HTERT RPE-1 (cell line): ENCODE results near the gene ANKZF1.
"Not testable (repeated sequence)": the region's sequence is repeated elsewhere in the genome, so short reads cannot be mapped to it uniquely, and the experiment has no call there.

Experiments
- in situ Hi-C: fragments of 300-500 bp; cut with MboI; formaldehyde crosslinking; loops from 4 replicates; pipeline ENCODE4 v1.14.3; 2020; ENCODE audit warnings: low sequenced_read_pairs

The ANKZF1 gene, protein sequence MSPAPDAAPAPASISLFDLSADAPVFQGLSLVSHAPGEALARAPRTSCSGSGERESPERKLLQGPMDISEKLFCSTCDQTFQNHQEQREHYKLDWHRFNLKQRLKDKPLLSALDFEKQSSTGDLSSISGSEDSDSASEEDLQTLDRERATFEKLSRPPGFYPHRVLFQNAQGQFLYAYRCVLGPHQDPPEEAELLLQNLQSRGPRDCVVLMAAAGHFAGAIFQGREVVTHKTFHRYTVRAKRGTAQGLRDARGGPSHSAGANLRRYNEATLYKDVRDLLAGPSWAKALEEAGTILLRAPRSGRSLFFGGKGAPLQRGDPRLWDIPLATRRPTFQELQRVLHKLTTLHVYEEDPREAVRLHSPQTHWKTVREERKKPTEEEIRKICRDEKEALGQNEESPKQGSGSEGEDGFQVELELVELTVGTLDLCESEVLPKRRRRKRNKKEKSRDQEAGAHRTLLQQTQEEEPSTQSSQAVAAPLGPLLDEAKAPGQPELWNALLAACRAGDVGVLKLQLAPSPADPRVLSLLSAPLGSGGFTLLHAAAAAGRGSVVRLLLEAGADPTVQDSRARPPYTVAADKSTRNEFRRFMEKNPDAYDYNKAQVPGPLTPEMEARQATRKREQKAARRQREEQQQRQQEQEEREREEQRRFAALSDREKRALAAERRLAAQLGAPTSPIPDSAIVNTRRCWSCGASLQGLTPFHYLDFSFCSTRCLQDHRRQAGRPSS

DNA sequence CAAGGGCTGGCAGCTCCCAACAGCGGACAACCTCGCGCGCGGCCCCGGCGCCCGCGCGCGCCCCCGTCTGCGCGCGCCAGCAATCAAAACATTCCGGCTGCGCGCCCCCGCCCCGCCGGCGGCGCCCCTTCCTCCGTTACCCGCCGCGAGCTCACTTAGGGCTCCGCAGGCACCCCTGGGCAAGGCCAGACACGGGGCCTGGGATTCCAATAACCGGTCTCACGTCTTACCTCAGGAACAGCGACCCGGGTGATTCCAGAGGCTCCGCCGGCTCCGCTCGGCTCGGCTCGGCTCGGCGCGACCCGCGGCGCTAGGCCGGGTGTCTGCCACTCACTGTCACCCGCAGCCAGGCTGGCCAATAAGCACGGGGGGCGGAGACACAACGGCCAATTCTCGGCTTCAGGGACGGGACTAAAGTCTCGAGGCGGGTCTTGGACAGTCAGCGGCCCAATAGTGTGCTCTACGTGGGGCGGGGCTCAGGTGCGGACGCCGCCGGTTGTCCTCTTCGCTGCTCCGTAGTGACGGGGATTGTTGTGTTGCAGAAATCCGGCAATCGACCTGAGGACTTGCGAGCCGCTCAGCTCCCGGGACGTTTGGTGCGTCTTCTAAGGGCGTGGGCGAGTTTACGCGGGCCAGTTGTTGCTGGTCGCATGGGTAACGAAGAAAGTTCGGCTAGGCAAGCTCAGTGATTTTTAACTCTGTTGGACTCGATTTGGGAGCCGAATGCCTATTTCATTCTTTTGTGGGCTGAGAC lies at the start of gene ANKZF1, which contains the start of gene ATG9A:
TSS of gene ANKZF1 (plus strand) at position 502 of the 754 bp plus-strand sequence. CDS start 452 bp downstream, outside the sequence.
TSS of gene ATG9A (minus strand) at position 332 of the 754 bp plus-strand sequence. CDS start 1,612 bp downstream, outside the sequence.
- in situ Hi-C loops = no loop called here

DNA sequence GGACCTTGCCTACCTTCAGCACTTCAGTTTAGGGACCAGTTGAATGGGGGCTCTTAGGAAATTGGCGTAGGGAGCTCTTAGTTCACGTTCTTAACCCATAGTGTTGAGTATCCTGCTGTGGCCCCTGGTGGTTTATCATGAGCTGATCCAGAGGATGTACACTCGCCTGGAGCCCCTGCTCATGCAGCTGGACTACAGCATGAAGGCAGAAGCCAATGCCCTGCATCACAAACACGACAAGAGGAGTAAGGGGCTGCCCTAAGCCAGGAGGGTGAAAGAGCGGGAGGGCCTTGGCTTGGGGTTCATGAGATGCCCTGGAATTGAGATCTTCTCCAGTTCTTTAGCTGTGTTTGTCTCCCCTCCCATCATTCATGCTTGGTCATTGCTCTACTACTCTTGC lies 48.6 kb upstream of the ANKZF1 start:
- in situ Hi-C loops = no loop called here

GRCh38 chr2:219181531-219181930 lies 48.1 kb upstream of the ANKZF1 start:
- in situ Hi-C loops = no loop called here

- in situ Hi-C loops = no loop called here
These were observed 47.1 kb upstream of the ANKZF1 start for GRCh38 chr2:219182331-219183150.

DNA sequence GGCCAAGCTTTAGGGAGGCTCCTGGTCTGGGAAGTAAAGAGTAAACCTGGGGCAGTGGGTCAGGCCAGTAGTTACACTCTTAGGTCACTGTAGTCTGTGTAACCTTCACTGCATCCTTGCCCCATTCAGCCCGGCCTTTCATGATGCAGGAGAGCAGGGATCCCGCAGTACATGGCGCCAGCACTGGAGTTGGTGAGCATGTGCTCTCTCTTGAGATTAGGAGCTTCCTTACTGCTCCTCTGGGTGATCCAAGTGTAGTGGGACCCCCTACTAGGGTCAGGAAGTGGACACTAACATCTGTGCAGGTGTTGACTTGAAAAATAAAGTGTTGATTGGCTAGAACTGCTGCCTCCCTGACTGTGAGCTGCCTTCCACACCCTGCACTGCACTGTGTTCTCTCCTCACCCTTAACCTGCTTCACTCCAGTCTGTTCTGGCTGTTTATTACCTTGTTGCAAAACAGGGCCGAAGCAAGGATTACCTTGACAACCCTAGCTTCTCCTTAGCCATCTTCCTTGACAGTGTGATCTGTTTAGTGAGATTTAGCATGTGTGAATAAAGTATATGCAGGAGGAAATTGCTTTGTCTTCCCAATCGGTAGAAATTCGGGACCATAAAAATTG lies 46.3 kb upstream of the ANKZF1 start:
- in situ Hi-C loops = no loop called here

DNA sequence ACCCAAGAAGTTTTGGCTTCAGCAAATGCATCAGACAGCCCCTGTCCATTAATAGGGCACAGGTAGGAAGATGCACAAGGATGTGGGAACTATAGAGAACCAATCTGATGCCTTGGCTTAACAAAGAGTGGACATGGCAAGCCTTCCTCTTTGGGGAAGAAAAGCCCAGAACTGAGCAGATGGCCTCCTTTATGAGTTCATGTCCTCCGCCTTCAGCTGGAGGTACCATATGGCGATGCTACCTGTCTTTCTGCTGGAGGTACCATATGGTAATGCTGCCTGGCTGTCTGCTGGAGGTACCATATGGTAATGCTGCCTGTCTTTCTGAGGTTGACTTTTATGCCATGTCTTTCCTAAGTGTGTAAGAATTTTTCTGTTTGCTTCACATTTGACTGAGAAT lies 45.5 kb upstream of the ANKZF1 start:
- in situ Hi-C loops = no loop called here

DNA sequence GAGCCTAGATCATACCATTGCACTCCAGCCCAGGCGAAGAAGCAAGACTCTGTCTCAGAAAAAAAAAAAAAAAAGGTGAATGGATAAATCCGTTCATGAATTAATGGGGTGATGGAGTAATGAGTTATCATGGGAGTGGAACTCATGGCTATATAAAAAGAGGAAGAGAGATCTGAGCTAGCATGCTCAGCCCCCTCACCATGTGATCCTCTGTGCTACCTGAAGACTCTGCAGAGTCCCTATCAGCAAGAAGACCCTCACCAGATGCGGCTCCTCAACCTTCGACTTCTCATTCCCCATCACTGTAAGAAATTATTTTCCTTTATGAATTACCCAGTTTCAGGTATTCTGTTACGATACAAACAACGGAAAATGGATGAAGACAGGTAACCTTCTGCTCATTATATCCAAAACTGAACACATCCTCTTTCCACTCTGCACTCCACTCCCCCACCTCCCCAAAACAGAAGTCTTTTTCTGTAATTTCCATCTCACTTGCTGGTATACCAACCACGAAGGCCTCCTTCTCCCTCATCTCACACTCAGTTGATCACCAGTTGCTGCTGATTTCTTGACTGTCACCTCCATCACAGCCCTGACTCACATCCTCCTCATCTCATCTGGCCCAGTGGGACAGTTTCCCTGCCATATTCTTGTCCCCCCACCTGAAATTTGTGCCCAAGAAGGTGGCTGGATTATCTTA lies 42.7 kb upstream of the ANKZF1 start:
- in situ Hi-C loops = no loop called here

DNA sequence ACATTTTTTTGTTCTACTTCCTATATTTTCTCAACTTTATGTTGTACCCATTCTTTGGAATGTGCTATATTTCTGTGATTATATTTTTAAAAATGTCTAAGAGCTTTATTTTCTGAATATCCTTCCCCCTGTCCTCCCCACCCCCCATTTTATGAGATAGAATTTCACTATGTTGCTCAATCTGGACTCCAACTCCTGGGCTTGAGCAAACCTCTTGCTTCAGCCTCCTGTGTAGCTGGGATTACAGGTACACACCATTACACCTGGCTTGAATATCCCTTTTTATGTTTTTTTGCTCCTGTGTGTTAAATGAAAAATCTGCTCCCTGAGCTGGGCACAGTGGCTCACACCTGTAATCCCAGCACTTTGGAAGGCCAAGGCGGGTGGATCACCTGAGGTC lies 32.2 kb upstream of the ANKZF1 start:
- in situ Hi-C loops = no loop called here

DNA sequence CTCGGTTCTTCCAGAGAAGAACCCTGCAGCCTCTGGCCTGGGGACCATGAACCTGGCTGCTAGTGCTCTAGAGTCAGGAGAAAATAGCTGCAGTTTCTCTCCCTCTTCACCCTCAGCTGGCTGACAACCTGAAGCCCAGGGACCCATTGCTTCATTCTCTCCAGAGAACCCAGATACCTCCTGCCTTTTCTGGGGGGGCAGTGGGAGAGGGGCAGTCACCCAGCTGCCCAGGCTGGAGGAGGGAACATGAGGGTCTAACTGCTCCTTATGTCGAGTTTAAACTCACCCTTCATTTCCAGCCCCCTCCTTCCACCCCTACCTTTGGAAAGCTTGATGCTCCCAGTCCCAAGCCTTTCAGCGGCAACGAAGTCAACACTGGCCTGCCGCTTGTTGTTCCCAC lies 30.6 kb upstream of the ANKZF1 start:
- in situ Hi-C loops = no loop called here

- in situ Hi-C loops = no loop called here
These were observed 30.0 kb upstream of the ANKZF1 start for GRCh38 chr2:219199470-219200211.

DNA sequence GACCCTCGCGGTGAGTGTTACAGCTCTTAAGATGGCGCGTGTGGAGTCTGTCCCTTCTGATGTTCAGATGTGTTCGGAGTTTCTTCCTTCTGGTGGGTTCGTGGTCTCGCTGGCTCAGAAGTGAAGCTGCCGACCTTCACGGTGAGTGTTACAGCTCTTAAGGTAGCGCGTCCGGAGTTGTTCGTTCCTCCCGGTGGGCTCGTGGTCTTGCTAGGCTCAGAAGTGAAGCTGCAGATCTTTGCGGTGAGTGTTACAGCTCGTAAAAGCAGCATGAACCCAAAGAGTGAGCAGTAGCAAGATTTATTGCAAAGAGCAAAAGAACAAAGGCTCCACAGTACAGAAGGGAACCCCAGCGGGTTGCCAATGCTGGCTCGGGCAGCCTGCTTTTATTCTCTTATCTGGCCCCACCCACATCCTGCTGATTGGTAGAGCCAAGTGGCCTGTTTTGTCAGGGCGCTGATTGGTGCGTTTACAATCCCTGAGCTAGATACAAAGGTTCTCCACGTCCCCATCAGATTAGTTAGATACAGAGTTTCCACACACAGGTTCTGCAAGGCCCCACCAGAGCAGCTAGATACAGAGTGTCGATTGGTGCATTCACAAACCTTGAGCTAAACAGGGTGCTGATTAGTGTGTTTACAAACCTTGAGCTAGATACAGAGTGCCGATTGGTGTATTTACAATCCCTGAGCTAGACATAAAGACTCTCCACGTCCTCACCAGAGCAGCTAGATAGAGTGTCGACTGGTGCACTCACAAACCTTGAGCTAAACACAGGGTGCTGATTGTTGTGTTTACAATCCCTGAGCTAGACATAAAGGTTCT lies 28.9 kb upstream of the ANKZF1 start:
- in situ Hi-C loops = not testable (repeated sequence)

DNA sequence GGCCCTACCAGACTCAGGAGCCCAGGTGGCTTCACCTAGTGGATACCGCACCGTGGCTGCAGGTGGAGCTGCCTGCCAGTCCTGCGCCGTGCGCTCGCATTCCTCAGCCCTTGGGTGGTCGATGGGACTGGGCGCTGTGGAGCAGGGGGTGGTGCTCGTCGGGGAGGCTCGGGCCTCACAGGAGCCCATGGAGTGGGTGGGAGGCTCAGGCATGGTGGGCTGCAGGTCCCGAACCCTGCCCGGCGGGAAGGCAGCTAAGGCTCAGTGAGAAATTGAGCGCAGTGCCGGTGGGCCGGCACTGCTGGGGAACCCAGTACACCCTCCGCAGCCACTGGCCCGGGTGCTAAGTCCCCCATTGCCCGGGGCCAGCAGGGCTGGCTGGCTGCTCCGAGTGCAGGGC lies 28.3 kb upstream of the ANKZF1 start:
- in situ Hi-C loops = not testable (repeated sequence)

GRCh38 chr2:219204425-219205164 lies 25.0 kb upstream of the ANKZF1 start:
- in situ Hi-C loops = no loop called here

DNA sequence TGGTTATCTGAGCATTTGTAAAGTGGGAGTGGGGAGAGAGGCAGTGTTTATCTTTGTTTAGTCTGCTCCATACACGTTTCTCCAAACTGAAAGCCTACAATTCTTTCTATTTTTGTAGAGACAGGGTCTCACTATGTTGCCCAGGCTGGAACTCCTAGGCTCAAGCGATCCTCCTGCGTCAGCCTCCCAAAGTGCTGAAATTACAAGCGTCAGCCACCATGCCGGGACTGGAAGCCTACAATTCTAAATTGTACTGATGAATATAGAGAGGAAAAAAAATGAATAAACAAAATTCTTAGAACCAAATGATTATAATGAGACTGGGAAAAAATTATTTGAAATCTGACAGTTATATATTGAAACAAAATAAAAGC lies 24.5 kb upstream of the ANKZF1 start:
- in situ Hi-C loops = no loop called here

DNA sequence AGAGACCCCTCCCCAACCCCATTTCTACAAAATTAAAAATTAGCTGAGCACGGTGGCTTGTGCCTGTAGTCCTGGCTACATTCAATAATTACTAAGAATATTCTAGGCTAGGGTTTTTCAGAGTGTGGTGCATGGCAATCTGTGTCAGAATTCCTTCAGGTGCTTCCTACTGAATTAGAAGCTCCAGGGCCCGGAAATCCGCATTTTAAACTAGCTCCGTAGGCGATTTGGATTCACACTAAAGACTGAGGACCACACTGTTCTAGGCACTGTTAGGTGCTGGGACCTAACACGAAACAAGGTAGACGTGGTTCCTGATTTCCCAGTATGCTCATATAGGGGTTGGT lies 23.7 kb upstream of the ANKZF1 start:
- in situ Hi-C loops = no loop called here

- in situ Hi-C loops = no loop called here
These were observed 23.1 kb upstream of the ANKZF1 start, which contains the start of gene ZFAND2B for GRCh38 chr2:219206328-219207133. TSS of gene ZFAND2B (plus strand) at chr2:219206782. CDS start at chr2:219206988, 206 bp downstream.
